Measurements from ENCODE around the gene TMEM201.
"Not testable (repeated sequence)": the region's sequence is repeated elsewhere in the genome, so short reads cannot be mapped to it uniquely, and the experiment has no call there.

The TMEM201 gene, protein sequence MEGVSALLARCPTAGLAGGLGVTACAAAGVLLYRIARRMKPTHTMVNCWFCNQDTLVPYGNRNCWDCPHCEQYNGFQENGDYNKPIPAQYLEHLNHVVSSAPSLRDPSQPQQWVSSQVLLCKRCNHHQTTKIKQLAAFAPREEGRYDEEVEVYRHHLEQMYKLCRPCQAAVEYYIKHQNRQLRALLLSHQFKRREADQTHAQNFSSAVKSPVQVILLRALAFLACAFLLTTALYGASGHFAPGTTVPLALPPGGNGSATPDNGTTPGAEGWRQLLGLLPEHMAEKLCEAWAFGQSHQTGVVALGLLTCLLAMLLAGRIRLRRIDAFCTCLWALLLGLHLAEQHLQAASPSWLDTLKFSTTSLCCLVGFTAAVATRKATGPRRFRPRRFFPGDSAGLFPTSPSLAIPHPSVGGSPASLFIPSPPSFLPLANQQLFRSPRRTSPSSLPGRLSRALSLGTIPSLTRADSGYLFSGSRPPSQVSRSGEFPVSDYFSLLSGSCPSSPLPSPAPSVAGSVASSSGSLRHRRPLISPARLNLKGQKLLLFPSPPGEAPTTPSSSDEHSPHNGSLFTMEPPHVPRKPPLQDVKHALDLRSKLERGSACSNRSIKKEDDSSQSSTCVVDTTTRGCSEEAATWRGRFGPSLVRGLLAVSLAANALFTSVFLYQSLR

DNA sequence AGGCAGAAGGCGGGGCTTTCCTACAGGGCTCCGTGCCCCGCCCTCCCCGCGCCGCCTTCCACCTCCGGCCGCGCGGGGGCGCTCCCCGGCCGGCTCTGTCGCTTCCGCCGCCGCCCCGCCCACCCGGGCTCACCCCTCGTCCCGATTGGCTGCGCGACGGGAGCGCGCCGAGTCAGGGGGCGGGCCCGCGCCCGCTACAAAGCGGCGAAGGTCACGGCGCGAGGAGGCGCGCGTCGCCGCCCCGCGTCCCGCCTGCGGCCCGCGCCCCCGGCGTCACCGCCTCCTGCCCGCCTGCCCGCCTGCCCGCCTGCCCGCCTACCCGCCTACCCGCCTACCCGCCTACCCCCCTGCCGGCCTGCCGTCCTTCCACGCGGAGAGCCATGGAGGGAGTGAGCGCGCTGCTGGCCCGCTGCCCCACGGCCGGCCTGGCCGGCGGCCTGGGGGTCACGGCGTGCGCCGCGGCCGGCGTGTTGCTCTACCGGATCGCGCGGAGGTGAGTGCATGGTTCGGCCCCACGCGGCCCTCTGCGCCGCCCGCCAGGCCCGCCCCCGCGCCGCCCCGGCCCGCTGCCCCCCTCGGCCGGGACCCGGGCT is at the start of gene TMEM201:
TSS of gene TMEM201 (plus strand) at position 361 of the 593 bp plus-strand sequence. CDS start at position 381, 20 bp downstream.
- DNase-seq (ENCODE audit: low read depth): peak; percentile 83

DNA sequence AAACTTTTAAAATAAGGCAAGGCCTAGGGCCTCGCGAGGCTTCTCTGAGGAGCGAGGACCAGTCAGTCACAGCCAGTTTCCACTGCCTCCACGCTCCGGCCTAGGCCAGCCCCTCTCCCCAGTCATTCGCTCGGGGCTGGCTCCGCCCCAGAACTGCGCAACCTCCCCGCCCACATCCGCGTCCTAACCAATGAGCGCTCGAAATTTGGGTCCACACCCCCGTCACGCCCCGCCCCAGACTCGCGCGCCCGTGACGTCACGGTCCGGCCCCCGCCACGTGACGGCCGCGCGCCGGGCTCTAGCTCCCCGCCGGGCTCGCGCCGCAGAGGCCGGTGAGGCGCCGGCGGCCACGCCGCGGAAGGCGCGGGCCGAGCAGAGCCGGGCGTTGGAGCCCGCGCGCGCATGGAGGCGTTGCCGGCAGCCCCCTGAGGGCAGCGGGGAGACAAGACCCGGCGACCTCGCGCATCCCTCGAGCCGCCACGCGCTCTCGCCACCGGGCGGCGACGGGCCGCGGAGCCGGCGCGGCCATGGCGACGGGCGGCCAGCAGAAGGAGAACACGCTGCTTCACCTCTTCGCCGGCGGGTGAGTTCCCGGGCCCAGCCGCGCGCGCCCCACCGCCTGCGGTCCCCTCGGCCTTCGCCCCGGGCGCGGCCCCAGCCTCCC is 49.4 kb upstream of the TMEM201 start, which contains the start of gene SLC25A33:
TSS of gene SLC25A33 (plus strand) at position 301 of the 664 bp plus-strand sequence. CDS start at position 528, 227 bp downstream.
- DNase-seq (ENCODE audit: low read depth): peak; percentile 94

DNA sequence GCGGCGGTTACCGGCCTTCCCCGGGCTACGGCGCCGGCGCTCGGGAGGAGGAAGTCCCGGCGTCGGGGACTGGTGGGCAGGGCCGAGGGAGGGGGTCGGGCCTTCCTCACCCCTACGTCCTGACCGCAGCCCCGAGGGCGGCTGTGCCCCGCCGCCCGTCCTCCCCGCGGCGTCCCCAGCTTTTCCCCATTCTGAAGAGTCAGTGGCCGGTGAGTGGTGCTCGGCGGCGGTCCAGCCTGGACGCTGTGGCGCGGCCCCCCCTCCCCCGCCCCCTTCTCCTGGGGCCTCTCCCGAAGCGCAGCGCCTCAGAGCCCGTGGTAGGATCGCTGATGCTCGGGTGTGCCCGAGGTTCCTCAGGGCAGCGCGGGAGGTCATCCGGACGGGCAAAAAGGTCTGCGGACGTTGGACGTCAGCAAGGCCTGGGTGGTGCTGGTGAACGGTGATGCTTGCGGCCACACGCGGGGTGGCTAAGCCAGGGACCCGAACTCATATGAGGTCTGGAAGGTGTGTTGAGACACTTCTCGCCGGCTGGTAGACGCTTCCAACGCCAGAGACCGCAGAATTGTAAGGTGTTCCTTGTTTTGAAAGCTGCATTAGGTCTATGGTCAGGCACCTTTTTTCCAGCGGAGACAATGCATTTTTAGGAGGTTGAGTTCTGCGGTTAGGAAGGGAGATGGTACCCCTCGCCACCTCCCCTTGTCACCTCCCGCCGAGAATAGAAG is 48.7 kb upstream of the TMEM201 start:
- DNase-seq (ENCODE audit: low read depth): peak; percentile 22

DNA sequence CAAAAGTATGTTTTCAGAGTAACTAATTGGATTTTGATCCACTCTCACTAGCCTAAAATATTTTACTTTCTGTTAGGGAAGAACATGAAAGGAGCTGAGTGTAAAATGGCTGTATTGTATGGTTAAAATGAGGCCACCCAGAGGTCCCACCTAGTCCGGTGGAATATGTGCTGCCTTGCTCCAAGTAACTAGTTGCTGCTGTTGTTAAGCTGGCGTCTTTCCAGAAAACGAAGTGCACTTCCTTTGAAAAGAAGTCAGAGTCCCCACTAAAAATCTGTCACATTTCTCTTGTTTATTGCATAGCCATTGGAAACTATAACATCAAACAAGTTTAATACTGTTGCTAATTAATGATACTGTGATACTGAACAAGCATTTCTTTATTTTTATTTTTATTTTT is 46.3 kb upstream of the TMEM201 start:
- DNase-seq (ENCODE audit: low read depth): peak; percentile 21

DNA sequence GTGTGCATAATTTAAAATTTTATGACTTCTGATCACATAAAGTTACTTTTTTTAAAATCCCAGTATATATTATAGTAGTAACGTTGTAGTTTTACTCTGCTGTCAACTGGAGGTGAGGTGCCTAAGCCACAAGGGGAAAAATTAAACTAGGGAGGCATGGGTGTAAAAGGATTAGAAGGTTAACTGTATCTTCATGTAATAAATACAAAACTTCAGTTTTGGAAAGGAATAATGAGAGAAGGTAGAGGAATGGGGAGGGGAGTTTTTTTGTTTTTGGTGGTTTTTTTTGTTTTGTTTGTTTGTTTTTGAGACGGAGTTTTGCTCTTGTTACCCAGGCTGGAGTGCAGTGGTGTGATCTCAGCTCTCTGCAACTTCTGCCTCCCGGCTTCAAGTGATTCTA is 43.8 kb upstream of the TMEM201 start:
- DNase-seq (ENCODE audit: low read depth): no peak

DNA sequence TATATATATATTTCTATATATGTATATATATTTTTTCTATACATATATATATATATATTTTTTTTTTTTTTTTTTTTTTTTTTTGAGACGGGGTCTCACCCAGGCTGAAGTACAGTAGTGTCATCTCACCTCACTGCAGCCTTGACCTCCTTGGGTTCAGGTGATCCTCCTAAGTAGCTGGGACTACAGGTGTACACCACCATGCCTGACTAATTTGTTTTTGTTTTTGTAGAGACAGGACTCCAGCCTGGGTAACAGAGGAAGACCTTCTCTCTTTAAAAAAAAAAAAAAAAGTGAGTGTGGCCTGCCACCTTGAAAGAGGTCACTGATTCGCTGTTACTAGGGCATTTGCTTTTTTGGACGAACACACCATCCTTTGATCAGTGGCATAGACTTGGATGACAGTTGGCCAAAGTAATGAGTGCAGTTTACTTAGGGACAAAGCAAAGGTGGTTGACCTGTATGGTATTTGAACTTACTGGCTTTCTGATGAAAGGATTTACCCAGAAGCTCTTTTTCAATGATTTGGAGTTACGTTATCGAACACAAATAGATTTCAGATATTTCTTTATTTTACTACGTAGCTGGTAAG is 38.7 kb upstream of the TMEM201 start:
- no peak for DNase-seq (ENCODE audit: low read depth)

DNA sequence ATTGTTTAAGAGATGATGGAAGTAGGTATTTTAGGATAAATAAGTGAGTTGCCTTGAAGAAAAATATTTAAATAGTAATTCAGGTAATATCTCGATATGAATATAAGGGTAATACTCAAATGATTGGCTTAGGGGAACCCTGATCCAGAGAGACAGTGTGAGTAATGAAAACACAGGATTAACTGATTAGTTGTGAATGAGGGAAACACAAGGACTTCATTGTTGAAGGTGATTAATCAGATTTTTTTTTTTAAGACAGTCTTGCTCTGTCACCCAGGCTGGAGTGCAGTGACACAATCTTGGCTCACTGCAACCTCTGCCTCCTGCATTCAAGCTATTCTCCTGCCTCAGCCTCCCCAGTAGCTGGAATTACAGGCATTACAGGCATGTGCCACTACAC is 36.7 kb upstream of the TMEM201 start:
- DNase-seq (ENCODE audit: low read depth): no peak

DNA sequence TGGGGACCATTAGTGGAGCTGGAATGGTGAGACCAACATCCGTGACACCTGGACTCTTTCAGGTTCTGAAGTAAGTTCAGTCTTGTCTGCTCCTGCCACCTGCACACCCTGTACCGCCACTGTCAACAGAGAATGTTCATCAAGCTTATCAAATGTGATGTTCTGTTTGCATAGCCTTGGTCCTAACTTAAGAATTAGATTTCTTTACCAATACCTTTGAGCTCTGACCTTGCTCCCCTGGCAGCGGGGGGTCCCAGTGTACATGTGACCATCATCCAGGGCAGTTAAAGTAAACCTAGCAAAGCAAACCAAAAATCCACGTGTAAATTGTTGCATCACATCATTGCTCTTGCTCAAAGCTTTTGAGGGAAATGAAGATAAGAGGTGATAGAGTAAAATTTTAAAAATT is 35.0 kb upstream of the TMEM201 start:
- no peak for DNase-seq (ENCODE audit: low read depth)

DNA sequence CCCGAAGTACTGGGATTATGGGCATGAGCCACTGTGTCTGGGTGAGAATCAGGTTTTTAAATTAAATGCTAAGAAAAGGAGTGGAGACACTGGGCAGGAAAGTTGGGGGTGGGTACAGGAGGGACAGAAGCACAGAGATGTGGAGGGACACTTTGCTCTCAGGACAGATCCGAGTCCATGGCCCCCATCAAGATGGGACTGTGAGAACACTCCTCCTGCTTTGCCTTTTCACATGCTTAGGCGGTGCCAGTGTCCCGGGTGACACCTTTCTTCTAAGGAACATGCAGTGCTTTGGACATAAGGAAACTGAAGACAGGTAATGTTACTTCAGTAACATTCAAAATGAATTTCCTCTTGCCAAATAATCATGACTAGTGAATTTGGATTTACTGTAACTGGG is 32.8 kb upstream of the TMEM201 start:
- no peak for DNase-seq (ENCODE audit: low read depth)

DNA sequence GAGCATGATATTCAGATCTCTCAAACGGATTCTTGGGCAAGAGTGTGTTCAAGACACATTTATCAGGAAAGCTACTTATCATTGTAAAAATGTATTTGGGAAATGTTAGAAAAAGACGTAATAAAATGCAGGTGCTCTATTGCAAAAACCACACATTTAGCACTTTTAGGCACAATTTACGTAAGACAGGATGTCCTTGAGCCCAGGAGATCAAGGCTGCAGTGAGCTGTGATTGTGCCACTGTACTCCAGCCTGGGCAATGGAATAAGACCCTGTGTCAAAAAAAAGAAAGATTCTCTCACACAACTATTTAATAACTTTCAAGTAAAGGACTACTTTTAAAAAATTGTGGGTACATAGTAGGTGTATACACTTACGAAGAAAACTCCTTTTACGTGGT is 31.1 kb upstream of the TMEM201 start:
- no peak for DNase-seq (ENCODE audit: low read depth)

DNA sequence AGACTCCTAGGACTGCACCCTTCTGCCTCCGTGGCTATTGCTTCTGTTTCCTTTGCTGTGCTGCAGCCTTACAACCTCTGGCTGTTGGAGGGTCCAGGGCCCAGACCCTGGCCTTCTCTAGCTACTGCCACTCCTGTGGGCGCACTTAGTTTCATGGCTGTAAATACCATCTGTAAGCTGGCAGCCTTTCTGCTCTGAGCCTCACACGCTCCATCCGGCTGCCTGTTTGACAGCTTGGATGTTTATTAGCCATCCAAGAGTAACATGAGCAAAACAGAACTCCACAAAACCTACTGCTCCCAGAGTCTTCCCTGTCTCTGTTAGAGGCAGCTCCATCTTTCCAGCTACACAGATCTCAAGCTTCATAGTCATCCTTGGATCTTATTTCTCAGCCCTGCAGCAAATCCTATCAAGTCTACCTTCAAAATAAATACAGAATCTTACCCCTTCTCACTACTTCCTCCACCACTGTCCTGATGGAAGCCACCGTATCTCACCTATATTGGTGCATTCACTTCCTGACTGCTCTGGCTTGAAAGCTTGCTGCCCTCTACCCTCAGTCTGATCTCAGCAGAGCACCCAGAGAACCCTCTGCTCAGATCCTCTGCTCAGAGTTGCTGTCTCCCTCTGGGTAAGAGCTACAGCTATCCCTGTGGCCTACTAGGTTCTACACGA is 30.3 kb upstream of the TMEM201 start:
- no peak for DNase-seq (ENCODE audit: low read depth)

DNA sequence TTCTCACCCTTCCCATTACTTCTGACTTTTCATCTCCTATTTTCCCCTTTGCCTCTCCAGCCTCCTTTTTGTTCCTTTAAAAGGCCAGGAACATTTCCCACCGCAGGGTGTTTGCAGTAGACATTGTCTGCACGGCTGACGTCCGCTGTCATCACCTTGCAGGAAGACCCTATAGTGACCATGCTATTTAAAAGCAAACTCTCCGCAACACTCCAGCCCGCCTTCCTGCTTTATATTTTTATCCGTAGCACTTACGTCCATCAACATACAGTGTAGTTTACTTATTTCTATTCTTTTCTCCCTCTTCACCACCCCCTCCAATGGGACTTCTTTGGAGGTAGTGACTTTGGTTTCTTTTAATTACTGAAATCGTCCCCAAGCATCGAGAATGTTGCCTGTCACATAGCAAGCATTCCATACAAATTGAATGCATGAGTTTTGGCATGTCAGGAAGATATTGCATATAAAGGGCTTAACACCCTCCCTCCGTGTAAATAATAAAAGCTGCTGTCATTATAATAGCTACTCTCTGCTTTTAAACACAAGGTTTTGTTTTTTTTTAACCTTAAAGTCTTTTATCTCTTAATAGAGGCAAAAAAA is 29.7 kb upstream of the TMEM201 start:
- DNase-seq (ENCODE audit: low read depth): no peak

DNA sequence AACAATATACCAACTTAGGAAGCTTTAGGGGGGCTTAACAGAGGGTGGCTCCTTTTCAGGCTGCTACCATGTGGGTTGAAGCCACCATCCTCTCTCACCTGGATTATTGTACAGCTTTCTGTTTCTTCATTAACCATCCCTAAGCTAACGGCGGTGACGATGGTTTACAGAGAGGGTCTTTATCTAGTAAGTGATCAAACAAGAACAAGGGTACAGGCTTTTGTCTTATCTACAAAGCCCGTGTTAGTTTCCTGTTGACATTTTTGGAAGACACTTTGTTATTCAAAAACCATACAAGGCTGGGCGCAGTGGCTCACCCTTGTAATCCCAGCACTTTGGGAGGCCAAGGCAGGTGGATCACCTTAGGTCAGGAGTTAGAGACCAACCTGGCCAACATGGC is 29.0 kb upstream of the TMEM201 start:
- no peak for DNase-seq (ENCODE audit: low read depth)

DNA sequence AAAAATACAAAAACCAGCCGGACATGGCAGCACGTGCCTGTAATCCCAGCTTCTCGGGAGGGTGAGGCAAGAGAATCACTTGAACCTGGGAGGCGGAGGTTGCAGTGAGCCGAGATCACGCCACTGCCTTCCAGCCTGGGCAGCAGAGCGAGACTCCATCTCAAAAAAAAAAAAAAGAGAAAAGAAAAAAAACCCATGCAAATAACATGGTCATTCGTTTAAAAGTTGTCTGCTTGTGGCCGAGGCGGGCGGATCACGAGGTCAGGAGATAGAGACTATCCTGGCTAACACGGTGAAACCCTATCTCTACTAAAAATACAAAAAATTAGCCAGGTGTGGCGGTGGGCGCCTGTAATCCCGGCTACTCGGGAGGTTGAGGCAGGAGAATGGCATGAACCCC is 28.6 kb upstream of the TMEM201 start:
- not testable (repeated sequence) for DNase-seq (ENCODE audit: low read depth)

DNA sequence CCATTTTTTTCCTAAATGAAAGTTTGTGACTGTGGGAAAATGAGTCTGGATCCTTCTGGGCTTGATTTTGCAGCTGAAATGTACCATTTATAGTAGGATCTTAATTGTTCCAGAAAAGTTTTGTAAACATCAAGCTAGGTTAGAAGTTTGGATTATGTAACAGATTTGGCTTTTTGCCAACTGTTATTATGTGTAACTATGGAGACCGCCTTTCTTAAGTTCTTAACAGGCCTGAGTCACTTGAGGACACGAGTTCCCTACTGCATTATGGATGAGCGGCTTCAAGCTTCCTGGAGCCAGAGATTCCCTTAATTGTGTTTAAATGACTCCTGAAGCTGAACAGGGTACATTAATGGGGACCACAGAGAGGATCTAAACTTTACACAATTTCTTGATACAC is 27.3 kb upstream of the TMEM201 start:
- DNase-seq (ENCODE audit: low read depth): peak; percentile 82

DNA sequence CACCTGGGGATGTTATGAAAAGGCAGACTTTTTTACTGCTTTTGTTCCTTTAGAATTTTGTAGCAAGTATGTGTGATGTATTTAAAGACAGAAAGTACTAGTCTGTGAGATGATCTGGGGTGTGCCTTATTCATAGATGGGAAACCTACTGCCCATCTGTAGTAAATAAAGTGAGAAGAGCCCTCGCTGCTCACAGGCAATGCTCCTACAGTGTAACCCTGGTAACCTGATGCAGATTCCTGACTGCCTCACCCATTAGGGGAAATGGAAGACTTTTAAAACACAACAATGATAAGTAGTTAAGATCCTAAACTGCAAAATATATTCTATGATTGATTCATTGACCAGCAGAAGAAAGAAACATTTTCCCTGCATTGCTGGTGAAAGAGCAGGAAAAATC is 19.4 kb upstream of the TMEM201 start:
- no peak for DNase-seq (ENCODE audit: low read depth)

DNA sequence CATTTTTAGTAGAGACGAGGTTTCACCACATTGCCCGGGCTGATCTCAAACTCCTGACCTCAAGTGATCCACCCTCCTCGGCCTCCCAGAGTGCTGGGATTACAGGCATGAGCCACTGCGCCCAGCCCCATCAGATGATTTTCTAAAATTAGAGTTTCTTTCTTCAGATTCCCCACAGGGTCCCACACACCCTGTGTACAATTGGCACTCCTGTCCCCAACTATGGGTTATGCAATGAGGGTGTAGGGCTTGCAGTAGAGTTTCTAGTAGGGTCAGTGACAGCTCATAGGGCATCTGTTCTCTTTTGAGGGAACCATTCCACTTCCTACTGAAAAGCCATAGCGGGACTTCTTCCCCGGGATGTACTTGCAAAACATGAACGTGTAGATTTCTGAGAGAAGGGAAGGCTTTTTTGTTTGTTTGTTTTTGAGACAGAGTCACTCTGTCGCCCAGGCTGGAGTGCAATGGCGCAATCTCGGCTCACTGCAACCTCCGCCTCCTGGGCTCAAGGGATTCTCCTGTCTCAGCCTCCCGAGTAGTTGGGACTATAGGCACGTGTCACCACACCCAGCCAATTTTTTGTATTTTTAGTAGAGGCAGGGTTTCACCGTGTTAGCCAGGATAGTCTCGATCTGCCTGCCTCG is 17.7 kb upstream of the TMEM201 start:
- not testable (repeated sequence) for DNase-seq (ENCODE audit: low read depth)

DNA sequence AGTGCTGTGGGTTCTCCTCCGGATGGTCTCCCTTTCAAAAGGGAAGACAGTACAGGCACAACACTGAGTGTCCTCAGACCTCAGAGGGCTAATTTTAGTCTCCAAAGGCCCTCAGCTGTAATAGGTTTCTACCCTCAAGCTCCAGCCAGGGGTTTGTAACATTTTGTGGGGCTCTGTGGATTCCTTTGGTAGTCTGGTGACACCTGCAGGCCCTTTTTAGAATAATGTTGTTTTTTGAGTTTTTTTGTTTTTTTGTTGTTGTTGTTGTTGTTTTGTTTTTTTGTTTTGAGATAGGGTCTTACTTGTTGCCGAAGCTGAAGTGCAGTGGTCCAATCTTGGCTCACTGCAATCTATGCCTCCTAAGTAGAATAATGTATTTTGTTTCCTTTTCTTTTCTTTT is 15.0 kb upstream of the TMEM201 start:
- no peak for DNase-seq (ENCODE audit: low read depth)

DNA sequence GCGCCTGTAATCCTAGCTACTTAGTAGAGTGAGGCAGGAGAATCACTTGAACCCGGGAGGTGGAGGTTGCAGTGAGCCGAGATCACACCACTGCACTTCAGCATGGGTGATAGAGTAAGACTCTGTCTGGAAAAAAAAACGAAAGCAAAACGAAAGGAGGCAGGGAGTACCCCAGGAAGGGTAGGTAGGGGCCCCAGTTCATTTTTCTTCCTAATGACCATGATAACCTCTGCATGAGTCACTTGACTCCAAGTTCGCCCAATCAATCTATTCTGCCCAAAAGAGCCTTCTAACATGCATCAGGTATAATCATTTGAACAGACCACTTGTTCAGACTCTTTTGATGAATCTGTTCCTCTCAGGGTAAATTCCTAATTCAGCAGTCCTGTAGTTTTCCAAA is 13.2 kb upstream of the TMEM201 start:
- DNase-seq (ENCODE audit: low read depth): no peak

DNA sequence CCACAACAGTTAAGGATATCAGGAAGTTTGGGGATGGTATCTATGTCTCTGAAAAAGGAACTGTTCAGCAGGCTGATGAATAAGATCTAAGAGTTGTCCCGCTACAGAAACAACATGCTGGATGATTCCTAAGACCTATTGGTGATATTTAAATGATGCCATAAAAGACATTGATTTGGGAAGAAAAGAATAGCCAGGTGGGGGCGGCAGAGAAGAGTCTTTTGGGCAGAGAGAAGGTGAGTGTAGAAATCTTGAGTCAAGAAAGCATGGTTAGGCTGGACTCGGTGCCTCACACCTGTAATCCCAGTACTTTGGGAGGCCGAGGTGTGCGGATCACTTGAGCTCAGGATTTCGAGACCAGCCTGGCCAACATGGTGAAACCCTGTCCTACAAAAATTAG is 11.8 kb upstream of the TMEM201 start:
- DNase-seq (ENCODE audit: low read depth): no peak

Measured in GM04504 (cell line).